PFSK-1 (cell line): ENCODE measurements around the gene RNF215.

ENCODE experiments used
- FOXP2 ChIP-seq: optimal IDR thresholded peaks from 2 replicates; pipeline ENCODE3; 2011; ENCODE audit warnings: borderline replicate concordance, control low read depth, inconsistent platforms; ENCODE audit not compliant: insufficient read depth; ENCODE audit errors: extremely low read length, extremely low read depth
- POLR2AphosphoS5 ChIP-seq: IDR thresholded peaks from 2 replicates; pipeline ENCODE4 v1.6.1; 2012; ENCODE audit warnings: low read depth, mild to moderate bottlenecking, control low read depth, low read length, moderate library complexity
- SIN3A ChIP-seq: IDR thresholded peaks from 2 replicates; pipeline ENCODE4 v1.6.1; 2012; ENCODE audit warnings: mild to moderate bottlenecking, low read length, moderate library complexity, borderline replicate concordance; ENCODE audit not compliant: insufficient read depth
- TAF1 ChIP-seq: IDR thresholded peaks from 2 replicates; pipeline ENCODE4 v1.6.1; 2012; ENCODE audit warnings: low read length, control low read depth, borderline replicate concordance; ENCODE audit not compliant: insufficient read depth
- TF ChIP-seq, protein P1 (sequence below), 2 experiments: IDR thresholded peaks; 2 replicates each; pipeline versions ENCODE4 v1.6.1 to v1.8.0; 2011 to 2012; ENCODE audit warnings: low read depth in 2 of 2, low read length in 2 of 2, control low read depth in 1 of 2, inconsistent platforms in 1 of 2, mild to moderate bottlenecking in 1 of 2, moderate library complexity in 1 of 2; ENCODE audit not compliant: insufficient read depth in 1 of 2

Gene RNF215

DNA sequence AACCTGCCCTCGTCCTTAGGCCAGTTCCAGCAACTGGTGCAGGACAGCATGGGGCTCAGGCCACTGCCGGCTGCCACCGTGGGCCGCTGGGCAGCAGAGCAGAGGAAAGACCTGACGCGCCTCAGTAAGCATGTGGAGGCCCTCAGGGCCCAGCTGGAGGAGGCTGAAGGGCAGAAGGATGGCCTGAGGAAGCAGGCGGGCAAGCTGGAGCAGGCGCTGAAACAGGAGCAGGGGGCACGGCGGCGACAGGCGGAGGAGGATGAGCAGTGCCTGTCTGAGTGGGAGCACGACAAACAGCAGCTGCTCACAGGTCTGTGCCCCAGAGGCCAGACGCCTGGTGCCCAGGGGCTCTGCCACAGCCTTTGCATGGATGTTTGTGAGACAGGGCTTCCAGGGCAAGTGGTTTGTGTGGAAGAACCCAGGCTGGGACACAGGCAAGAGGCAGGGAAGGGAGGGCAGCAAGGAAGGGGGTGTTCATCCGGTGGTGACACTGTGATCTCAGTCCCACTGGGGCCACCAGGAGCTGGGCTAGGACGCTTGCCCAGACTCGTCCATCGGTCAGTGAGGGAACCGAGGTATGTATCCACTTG is 16.5 kb downstream of the RNF215 start:
- TF ChIP-seq SIN3A (no peak), POLR2AphosphoS5 (no peak), FOXP2 (no peak), TAF1 (no peak)
- TF ChIP-seq, protein P1, sequence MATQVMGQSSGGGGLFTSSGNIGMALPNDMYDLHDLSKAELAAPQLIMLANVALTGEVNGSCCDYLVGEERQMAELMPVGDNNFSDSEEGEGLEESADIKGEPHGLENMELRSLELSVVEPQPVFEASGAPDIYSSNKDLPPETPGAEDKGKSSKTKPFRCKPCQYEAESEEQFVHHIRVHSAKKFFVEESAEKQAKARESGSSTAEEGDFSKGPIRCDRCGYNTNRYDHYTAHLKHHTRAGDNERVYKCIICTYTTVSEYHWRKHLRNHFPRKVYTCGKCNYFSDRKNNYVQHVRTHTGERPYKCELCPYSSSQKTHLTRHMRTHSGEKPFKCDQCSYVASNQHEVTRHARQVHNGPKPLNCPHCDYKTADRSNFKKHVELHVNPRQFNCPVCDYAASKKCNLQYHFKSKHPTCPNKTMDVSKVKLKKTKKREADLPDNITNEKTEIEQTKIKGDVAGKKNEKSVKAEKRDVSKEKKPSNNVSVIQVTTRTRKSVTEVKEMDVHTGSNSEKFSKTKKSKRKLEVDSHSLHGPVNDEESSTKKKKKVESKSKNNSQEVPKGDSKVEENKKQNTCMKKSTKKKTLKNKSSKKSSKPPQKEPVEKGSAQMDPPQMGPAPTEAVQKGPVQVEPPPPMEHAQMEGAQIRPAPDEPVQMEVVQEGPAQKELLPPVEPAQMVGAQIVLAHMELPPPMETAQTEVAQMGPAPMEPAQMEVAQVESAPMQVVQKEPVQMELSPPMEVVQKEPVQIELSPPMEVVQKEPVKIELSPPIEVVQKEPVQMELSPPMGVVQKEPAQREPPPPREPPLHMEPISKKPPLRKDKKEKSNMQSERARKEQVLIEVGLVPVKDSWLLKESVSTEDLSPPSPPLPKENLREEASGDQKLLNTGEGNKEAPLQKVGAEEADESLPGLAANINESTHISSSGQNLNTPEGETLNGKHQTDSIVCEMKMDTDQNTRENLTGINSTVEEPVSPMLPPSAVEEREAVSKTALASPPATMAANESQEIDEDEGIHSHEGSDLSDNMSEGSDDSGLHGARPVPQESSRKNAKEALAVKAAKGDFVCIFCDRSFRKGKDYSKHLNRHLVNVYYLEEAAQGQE (IDR thresholded peaks at IDR 0.05; ENCODE audit: insufficient read depth in 1 of 2, low read depth in 2 of 2, low read length in 2 of 2) = no peak

DNA sequence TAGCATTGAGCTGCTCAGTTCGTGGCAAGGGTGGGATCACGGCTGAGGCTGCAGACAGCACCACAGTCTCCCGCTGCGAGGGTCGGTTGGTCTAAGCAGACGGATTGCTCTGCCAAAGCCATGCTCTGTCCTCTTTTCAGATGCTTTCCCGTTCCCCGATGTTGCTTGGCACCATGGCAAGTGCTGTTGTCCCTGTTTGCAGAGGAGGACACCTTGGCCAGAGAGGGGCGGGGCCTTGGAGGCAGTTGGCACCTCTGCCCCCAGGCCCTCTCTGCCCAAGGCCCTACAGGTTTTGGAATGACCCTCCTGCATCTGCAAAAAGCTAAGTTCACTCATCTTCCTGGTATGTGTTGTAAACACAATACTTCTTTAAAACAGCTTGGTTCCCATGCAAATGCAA is 18.8 kb downstream of the RNF215 start:
- no peak for TF ChIP-seq FOXP2
- TF ChIP-seq, protein P1 (IDR thresholded peaks at IDR 0.05; ENCODE audit: insufficient read depth in 1 of 2, low read depth in 2 of 2, low read length in 2 of 2) = no peak
- TF ChIP-seq POLR2AphosphoS5 = no peak
- TF ChIP-seq SIN3A = no peak
- TF ChIP-seq TAF1 = no peak

- TF ChIP-seq, protein P1 (IDR thresholded peaks at IDR 0.05; ENCODE audit: insufficient read depth in 1 of 2, low read depth in 2 of 2, low read length in 2 of 2) = no peak
- TF ChIP-seq POLR2AphosphoS5 (no peak), SIN3A (no peak), FOXP2 (no peak), TAF1 (no peak)
Observed at GRCh38 chr22:30365891-30366290, 21.3 kb downstream of the RNF215 start.

- TF ChIP-seq, protein P1 (IDR thresholded peaks at IDR 0.05; ENCODE audit: insufficient read depth in 1 of 2, low read depth in 2 of 2, low read length in 2 of 2) = no peak
- TF ChIP-seq TAF1 = no peak
- no peak for TF ChIP-seq POLR2AphosphoS5
- TF ChIP-seq SIN3A = no peak
- no peak for TF ChIP-seq FOXP2
Observed at GRCh38 chr22:30362651-30363281, 24.4 kb downstream of the RNF215 start.
